ENCODE results near the gene RAD23A. TPM values are rescaled to one million over a fixed set of nuclear protein-coding genes. Genes with fewer than 3 reads are reported as not detected.

RAD23A gene
- total RNA-seq, 1 donor from 2014 or later: 62.1 TPM

GRCh38 chr19:12991296-12991695 is 45.6 kb downstream of the RAD23A start:
- Mint-ChIP-seq H3K4me1 (ENCODE audit: low read depth, unreplicated experiment) (peaks cover 3% of the 10 kb centered on the region), H3K27me3 (ENCODE audit: unreplicated experiment) (peaks cover 29% of the 10 kb centered on the region), H3K4me3 (ENCODE audit: unreplicated experiment) (no peak overlapping the region), H3K27ac (ENCODE audit: unreplicated experiment) (no peak overlapping the region), H3K9me3 (ENCODE audit: unreplicated experiment) (peaks cover 13% of the 10 kb centered on the region), H3K36me3 (ENCODE audit: unreplicated experiment) (peaks cover 5% of the 10 kb centered on the region)
- no peak for TF ChIP-seq CTCF (IDR thresholded peaks at IDR 0.05; ENCODE audit: partially characterized antibody, unreplicated experiment)
- DNase-seq: no peak

- Mint-ChIP-seq H3K9me3 (ENCODE audit: unreplicated experiment) (peaks cover 11% of the 10 kb centered on the region), H3K4me3 (ENCODE audit: unreplicated experiment) (no peak overlapping the region), H3K36me3 (ENCODE audit: unreplicated experiment) (peaks cover 5% of the 10 kb centered on the region), H3K27ac (ENCODE audit: unreplicated experiment) (no peak overlapping the region), H3K4me1 (ENCODE audit: low read depth, unreplicated experiment) (peaks cover 3% of the 10 kb centered on the region), H3K27me3 (ENCODE audit: unreplicated experiment) (peaks cover 29% of the 10 kb centered on the region)
- no peak for TF ChIP-seq CTCF (IDR thresholded peaks at IDR 0.05; ENCODE audit: partially characterized antibody, unreplicated experiment)
- no peak for DNase-seq
These were observed 47.1 kb downstream of the RAD23A start for GRCh38 chr19:12992729-12993128.

GRCh38 chr19:12993562-12993961 is 47.9 kb downstream of the RAD23A start:
- Mint-ChIP-seq H3K9me3 (ENCODE audit: unreplicated experiment) (peaks cover 13% of the 10 kb centered on the region), H3K36me3 (ENCODE audit: unreplicated experiment) (peaks cover 10% of the 10 kb centered on the region), H3K4me3 (ENCODE audit: unreplicated experiment) (no peak overlapping the region), H3K27me3 (ENCODE audit: unreplicated experiment) (peaks cover 35% of the 10 kb centered on the region), H3K4me1 (ENCODE audit: low read depth, unreplicated experiment) (peaks cover 3% of the 10 kb centered on the region), H3K27ac (ENCODE audit: unreplicated experiment) (no peak overlapping the region)
- no peak for TF ChIP-seq CTCF (IDR thresholded peaks at IDR 0.05; ENCODE audit: partially characterized antibody, unreplicated experiment)
- DNase-seq: no peak

GRCh38 chr19:12994701-12995595 is 49.3 kb downstream of the RAD23A start, which contains the start of gene NFIX:
Gene NFIX (plus strand): TSS chr19:12995475. CDS start chr19:12995838, 363 bp downstream.
- Mint-ChIP-seq H3K36me3 (ENCODE audit: unreplicated experiment) (peaks cover 10% of the 10 kb centered on the region), H3K4me3 (ENCODE audit: unreplicated experiment) (peak within 1 kb of the TSS; percentile 95), H3K4me1 (ENCODE audit: low read depth, unreplicated experiment) (peaks cover 3% of the 10 kb centered on the region), H3K27ac (ENCODE audit: unreplicated experiment) (no peak within 1 kb of the TSS), H3K27me3 (ENCODE audit: unreplicated experiment) (peaks cover 41% of the 10 kb centered on the region), H3K9me3 (ENCODE audit: unreplicated experiment) (peaks cover 15% of the 10 kb centered on the region)
- no peak for DNase-seq
- TF ChIP-seq CTCF (IDR thresholded peaks at IDR 0.05; ENCODE audit: partially characterized antibody, unreplicated experiment): no peak

All from glutamatergic neuron (in vitro differentiated cells).